Activated CD8-positive, alpha-beta T cell treated with anti-CD3 and anti-CD28 coated beads for 36 hours (primary cell): ENCODE results near the gene ANKLE2. TPM values are rescaled to one million over a fixed set of nuclear protein-coding genes. Genes with fewer than 3 reads are reported as not detected.

ENCODE experiments used
- ATAC-seq: fragments of 200-7000 bp; cut with Tn5 transposase; one replicate; pipeline ENCODE4 v1.10.0; 2021; ENCODE audit warnings: mild to moderate bottlenecking, moderate library complexity
- CTCF ChIA-PET: fragments of 350-600 bp; sonication (Branson Sonifier 250); formaldehyde crosslinking; loops from one replicate; lab custom pipeline; 2021; ENCODE audit warnings: antibody characterized with exemption; lab: Charles Lee
- POLR2A ChIA-PET: fragments of 350-600 bp; sonication (Branson Sonifier 250); formaldehyde crosslinking; loops from one replicate; lab custom pipeline; 2021; ENCODE audit warnings: antibody characterized with exemption; lab: Charles Lee
- DNase-seq: peaks from one replicate; pipeline ENCODE4 v3.0.0-alpha.2; 2020
- H3K27ac Mint-ChIP-seq: one replicate; pipeline ENCODE4 v1.8.0; 2021; ENCODE audit warnings: mild to moderate bottlenecking, mixed read lengths
- H3K27me3 Mint-ChIP-seq: one replicate; pipeline ENCODE4 v1.8.0; 2021; ENCODE audit warnings: mixed read lengths
- H3K36me3 Mint-ChIP-seq: one replicate; pipeline ENCODE4 v1.8.0; 2021; ENCODE audit warnings: low read depth, mixed read lengths
- H3K4me1 Mint-ChIP-seq: one replicate; pipeline ENCODE4 v1.8.0; 2021; ENCODE audit warnings: low read depth, mixed read lengths
- H3K4me3 Mint-ChIP-seq: one replicate; pipeline ENCODE4 v1.8.0; 2021; ENCODE audit warnings: mild to moderate bottlenecking, moderate library complexity, mixed read lengths
- H3K9me3 Mint-ChIP-seq: one replicate; pipeline ENCODE4 v1.8.0; 2021; ENCODE audit warnings: mixed read lengths
- CTCF ChIP-seq: fragments of 200-600 bp; IDR thresholded peaks from one replicate; pipeline ENCODE4 v1.8.0; 2022; ENCODE audit warnings: antibody characterized with exemption, mild to moderate bottlenecking
- intact Hi-C: fragments of 100-400 bp; cut with micrococcal nuclease; formaldehyde crosslinking; loops from one replicate; pipeline ENCODE4 v1.10.0; 2022
- total RNA-seq, 2 experiments: library from RNA; stranded (reverse); gene quantifications; one replicate each; pipeline ENCODE4 v1.2.3, GENCODE V29; 2021

Gene ANKLE2
- total RNA-seq, 2 experiments from 2014 or later = 103 to 108 TPM

GRCh38 chr12:132774646-132775275 lies 13.1 kb upstream of the ANKLE2 start:
- H3K4me1 Mint-ChIP-seq = peaks cover 30% of the 10 kb centered on the region
- intact Hi-C loops = no loop called here
- TF ChIP-seq CTCF = no peak
- ChIA-PET CTCF (interaction anchor here (0.7 to 1.1 kb wide), 3 partner anchors 16 to 130 kb away, joined by 3 read pairs; no protein-coding TSS in a partner anchor), POLR2A (interaction anchor here (1.1 kb wide), 1 partner anchor 22 kb away, joined by 3 read pairs; no protein-coding TSS in a partner anchor)
- no peak overlapping the region for H3K27ac Mint-ChIP-seq
- H3K4me3 Mint-ChIP-seq = no peak overlapping the region
- H3K36me3 Mint-ChIP-seq = peaks cover 42% of the 10 kb centered on the region
- DNase-seq (no peak), ATAC-seq (no peak)
- no peaks in the 10 kb centered on the region for H3K9me3 Mint-ChIP-seq
- H3K27me3 Mint-ChIP-seq = no peaks in the 10 kb centered on the region

- no peak for DNase-seq
- intact Hi-C loops = no loop called here
- H3K4me1 Mint-ChIP-seq = peaks cover 35% of the 10 kb centered on the region
- ChIA-PET POLR2A (interaction anchor here (0.8 to 1.0 kb wide), 2 partner anchors 10 to 72 kb away, joined by 3 read pairs; no protein-coding TSS in a partner anchor), CTCF (interaction anchor here (0.7 to 1.0 kb wide), 2 partner anchors 16 to 130 kb away, joined by 3 read pairs; no protein-coding TSS in a partner anchor)
- H3K27ac Mint-ChIP-seq = peak overlapping the region; percentile 34
- peaks cover 43% of the 10 kb centered on the region for H3K36me3 Mint-ChIP-seq
- H3K9me3 Mint-ChIP-seq = no peaks in the 10 kb centered on the region
- H3K27me3 Mint-ChIP-seq = no peaks in the 10 kb centered on the region
- no peak for ATAC-seq
- no peak for TF ChIP-seq CTCF
- H3K4me3 Mint-ChIP-seq = no peak overlapping the region
Measured at GRCh38 chr12:132774159-132774558, 12.5 kb upstream of the ANKLE2 start.

GRCh38 chr12:132773077-132773955 lies 11.7 kb upstream of the ANKLE2 start:
- peaks cover 47% of the 10 kb centered on the region for H3K36me3 Mint-ChIP-seq
- peaks cover 43% of the 10 kb centered on the region for H3K4me1 Mint-ChIP-seq

GRCh38 chr12:132772606-132773005 lies 11.0 kb upstream of the ANKLE2 start:
- Mint-ChIP-seq H3K9me3 (no peaks in the 10 kb centered on the region), H3K4me3 (no peak overlapping the region), H3K27me3 (no peaks in the 10 kb centered on the region), H3K4me1 (peaks cover 46% of the 10 kb centered on the region), H3K27ac (no peak overlapping the region), H3K36me3 (peaks cover 47% of the 10 kb centered on the region)
- CTCF ChIA-PET = no interaction called here
- TF ChIP-seq CTCF = no peak
- ATAC-seq (no peak), DNase-seq (no peak)
- POLR2A ChIA-PET = interaction anchor here (0.7 to 1.0 kb wide), 2 partner anchors 16 to 100 kb away, joined by 3 read pairs; no protein-coding TSS in a partner anchor
- intact Hi-C loops = no loop called here

More at GRCh38 chr12:132773077-132773955, 11.7 kb upstream of the ANKLE2 start:
- Mint-ChIP-seq H3K27me3 (no peaks in the 10 kb centered on the region), H3K9me3 (no peaks in the 10 kb centered on the region), H3K27ac (peak overlapping the region; percentile 34), H3K4me3 (no peak overlapping the region)
- no peak for TF ChIP-seq CTCF
- POLR2A ChIA-PET = interaction anchor here (0.7 to 1.0 kb wide), 4 partner anchors 9 to 99 kb away, joined by 3 read pairs; no protein-coding TSS in a partner anchor
- CTCF ChIA-PET = interaction anchor here (1.0 kb wide), 1 partner anchor 15 kb away, joined by 3 read pairs; no protein-coding TSS in a partner anchor
- peak; percentile 47 for ATAC-seq
- no peak for DNase-seq
- intact Hi-C loops = no loop called here
